ENCODE results near the gene PLEKHA4.
A peak's percentile ranks its signal among the peaks of the same experiment; 100 is the strongest.

The PLEKHA4 gene

DNA sequence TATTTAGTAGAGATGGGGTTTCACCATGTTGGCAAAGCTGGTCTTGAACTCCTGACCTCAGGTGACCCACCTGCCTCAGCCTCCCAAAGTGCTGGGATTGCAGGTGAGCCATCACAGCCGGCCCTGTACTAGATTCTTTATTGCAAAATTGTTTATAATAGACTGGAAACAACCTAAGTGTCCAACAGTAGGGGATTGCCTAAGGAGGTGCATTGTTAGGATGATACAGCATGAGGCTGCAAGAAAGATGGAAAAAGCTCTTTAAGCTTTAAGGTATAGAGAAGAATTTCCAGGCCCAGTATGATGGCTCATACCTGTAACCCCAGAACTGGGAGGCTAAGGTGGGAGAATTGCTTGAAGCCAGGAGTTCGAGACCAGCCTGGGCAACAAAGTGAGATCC, 65.8 kb downstream of the PLEKHA4 start:
- H3K4me3 ChIP-seq (ENCODE audit: low read length in 2 of 2), result no peak overlapping the region
- H3K27ac ChIP-seq (ENCODE audit: low read depth in 2 of 2, low read length in 2 of 2), result no peak overlapping the region
- peaks cover 0 to 6% of the 10 kb centered on the region in 2 donors for H3K36me3 ChIP-seq (ENCODE audit: control insufficient read depth in 2 of 2, insufficient read depth in 2 of 2, low read length in 2 of 2)
- H3K27me3 ChIP-seq (ENCODE audit: control insufficient read depth in 2 of 2, insufficient read depth in 2 of 2, low read length in 2 of 2), result no peaks in the 10 kb centered on the region
- peaks cover 7 to 9% of the 10 kb centered on the region in 2 donors for H3K4me1 ChIP-seq (ENCODE audit: control insufficient read depth in 2 of 2, insufficient read depth in 2 of 2, low read length in 2 of 2)
- H3K9ac ChIP-seq (ENCODE audit: low read depth in 1 of 2, low read length in 2 of 2), result no peak overlapping the region
- no peaks in the 10 kb centered on the region for H3K9me3 ChIP-seq (ENCODE audit: control insufficient read depth in 2 of 2, low read length in 2 of 2)

DNA sequence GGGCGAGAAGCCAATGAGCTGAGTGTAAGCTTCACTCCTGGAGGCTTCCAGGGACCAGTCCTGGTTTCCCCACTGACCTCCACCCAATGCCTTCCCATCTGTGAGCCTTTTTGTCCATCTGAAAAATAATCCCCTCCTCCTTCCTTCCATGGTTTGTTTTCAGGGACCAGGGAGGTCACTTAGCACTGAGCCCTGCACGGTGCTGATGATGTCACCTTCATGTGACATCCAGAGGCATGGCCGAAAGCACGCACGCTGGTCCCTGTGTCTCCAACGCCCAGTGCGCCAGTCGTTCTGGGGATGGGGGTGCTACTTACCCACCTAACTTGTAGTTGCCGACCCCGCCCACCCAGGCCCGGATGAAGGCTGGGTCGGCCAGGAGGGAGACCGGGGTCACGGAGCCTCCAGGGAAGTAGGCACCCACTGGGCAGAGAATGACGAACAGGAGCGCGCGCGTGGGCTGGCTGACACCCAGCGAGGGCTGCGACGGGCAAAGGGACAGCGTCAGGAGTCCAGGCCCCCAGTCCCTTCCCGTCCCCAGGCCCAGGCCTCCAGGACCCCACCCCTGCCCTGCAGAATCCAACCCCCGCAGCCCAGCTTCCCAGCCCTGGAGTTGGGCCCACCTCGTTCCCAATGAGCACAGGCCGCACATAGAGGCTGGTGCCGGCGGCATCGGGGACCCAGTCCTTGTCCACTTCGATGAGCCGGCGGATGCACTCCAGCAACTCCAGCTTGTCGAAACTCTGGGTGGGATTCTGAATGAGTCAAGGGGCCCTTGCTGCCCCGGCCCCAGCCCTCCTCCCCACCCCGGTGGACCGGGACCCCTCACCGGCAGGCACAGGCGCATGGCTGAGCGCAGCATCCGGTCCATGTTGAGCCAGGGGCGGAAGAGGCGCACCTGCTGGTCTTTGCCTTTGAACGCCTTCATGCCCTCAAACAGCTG, 68.8 kb downstream of the PLEKHA4 start:
- Histone ChIP-seq H3K36me3 (ENCODE audit: control insufficient read depth in 2 of 2, insufficient read depth in 2 of 2, low read length in 2 of 2) (peaks cover 0 to 6% of the 10 kb centered on the region in 2 donors), H3K4me1 (ENCODE audit: control insufficient read depth in 2 of 2, insufficient read depth in 2 of 2, low read length in 2 of 2) (peaks cover 2 to 3% of the 10 kb centered on the region in 2 donors), H3K9me3 (ENCODE audit: control insufficient read depth in 2 of 2, low read length in 2 of 2) (no peaks in the 10 kb centered on the region), H3K4me3 (ENCODE audit: low read length in 2 of 2) (no peak overlapping the region), H3K27ac (ENCODE audit: low read depth in 2 of 2, low read length in 2 of 2) (no peak overlapping the region), H3K9ac (ENCODE audit: low read depth in 1 of 2, low read length in 2 of 2) (no peak overlapping the region), H3K27me3 (ENCODE audit: control insufficient read depth in 2 of 2, insufficient read depth in 2 of 2, low read length in 2 of 2) (no peaks in the 10 kb centered on the region)

DNA sequence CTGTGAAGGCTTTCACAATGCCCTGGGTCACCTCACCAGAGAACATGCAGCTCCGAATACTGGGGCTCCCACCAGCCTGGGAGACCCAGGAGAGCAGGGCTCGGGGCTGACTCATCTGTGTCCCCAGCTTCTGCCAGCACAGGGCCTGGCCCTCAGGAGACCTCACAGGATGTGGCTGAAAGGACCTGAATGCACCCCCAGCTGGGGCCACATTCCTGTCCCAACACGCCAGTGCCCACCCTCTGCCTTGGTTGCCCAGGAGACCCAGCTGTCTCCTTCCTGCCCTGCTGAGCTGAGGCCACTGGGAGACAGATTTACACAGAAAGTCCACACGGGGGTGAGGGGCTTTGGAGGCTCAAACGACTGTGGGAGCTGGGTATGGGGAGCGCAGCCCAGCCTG, 69.5 kb downstream of the PLEKHA4 start:
- Histone ChIP-seq H3K4me3 (ENCODE audit: low read length in 2 of 2) (no peak overlapping the region), H3K36me3 (ENCODE audit: control insufficient read depth in 2 of 2, insufficient read depth in 2 of 2, low read length in 2 of 2) (peaks cover 0 to 6% of the 10 kb centered on the region in 2 donors), H3K27me3 (ENCODE audit: control insufficient read depth in 2 of 2, insufficient read depth in 2 of 2, low read length in 2 of 2) (no peaks in the 10 kb centered on the region), H3K9me3 (ENCODE audit: control insufficient read depth in 2 of 2, low read length in 2 of 2) (no peaks in the 10 kb centered on the region), H3K4me1 (ENCODE audit: control insufficient read depth in 2 of 2, insufficient read depth in 2 of 2, low read length in 2 of 2) (peaks cover 2 to 3% of the 10 kb centered on the region in 2 donors), H3K9ac (ENCODE audit: low read depth in 1 of 2, low read length in 2 of 2) (no peak overlapping the region), H3K27ac (ENCODE audit: low read depth in 2 of 2, low read length in 2 of 2) (no peak overlapping the region)

DNA sequence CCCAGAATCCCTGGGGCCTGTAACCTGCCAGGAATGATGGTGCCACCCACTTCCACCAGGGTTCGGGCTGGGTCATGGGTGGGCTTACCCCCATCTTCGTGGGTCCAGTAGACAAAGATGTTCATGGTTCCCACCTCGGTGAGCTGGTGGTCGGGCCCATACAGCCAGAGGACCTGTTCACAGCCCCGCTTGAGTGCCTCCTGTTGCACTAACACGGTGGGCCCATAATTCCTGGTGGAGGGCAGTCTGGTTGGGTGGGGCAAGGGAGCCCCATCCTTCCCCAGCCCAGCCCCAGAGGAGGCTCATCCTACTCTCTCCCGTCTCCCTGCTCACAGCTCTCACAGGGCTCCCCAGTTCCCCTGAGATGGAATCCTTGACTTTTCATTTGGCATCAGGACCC, 71.3 kb downstream of the PLEKHA4 start:
- Histone ChIP-seq H3K9me3 (ENCODE audit: control insufficient read depth in 2 of 2, low read length in 2 of 2) (no peaks in the 10 kb centered on the region), H3K9ac (ENCODE audit: low read depth in 1 of 2, low read length in 2 of 2) (no peak overlapping the region), H3K36me3 (ENCODE audit: control insufficient read depth in 2 of 2, insufficient read depth in 2 of 2, low read length in 2 of 2) (peaks cover 0 to 6% of the 10 kb centered on the region in 2 donors), H3K4me3 (ENCODE audit: low read length in 2 of 2) (no peak overlapping the region), H3K4me1 (ENCODE audit: control insufficient read depth in 2 of 2, insufficient read depth in 2 of 2, low read length in 2 of 2) (peaks cover 2 to 3% of the 10 kb centered on the region in 2 donors), H3K27ac (ENCODE audit: low read depth in 2 of 2, low read length in 2 of 2) (no peak overlapping the region), H3K27me3 (ENCODE audit: control insufficient read depth in 2 of 2, insufficient read depth in 2 of 2, low read length in 2 of 2) (no peaks in the 10 kb centered on the region)

DNA sequence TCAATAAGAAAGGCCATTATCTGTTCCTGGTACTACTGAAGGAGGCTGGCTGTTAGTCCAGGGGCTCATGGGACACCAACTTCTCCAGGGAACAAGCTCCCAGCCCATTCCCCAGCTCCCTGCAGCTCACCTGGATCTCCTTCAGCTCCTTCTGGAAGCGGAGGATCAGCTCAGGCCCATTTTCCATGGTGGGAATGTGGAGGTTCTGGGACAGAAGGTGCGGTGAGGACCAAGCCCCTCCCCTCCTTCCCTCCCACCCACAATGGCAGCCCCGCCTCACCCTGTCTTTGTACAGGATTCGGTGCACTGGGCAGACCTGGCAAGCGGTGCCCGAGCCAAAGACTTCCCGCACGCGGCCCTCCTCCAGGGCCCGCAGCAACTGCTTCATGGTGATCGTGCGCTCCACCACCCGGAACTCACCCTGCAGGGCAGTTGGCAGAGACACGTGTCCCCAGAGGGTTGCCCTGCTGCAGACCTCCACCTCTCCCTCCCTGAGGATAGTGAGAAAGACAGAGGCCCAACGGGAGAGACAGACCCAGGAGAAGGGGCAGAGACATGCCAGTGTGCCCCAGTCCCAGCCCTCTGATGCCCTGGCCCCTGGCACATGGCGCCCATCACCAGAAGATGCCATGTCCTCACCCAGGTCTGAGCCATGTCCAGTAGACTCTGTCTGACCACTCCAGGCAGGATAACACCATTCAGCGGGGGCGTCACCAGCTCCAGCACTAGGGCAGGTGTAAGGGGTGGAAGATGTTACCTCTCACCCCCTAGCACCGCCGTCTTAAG, 71.9 kb downstream of the PLEKHA4 start:
- H3K4me3 ChIP-seq (ENCODE audit: low read length in 2 of 2), result no peak overlapping the region
- no peaks in the 10 kb centered on the region for H3K27me3 ChIP-seq (ENCODE audit: control insufficient read depth in 2 of 2, insufficient read depth in 2 of 2, low read length in 2 of 2)
- H3K9me3 ChIP-seq (ENCODE audit: control insufficient read depth in 2 of 2, low read length in 2 of 2), result no peaks in the 10 kb centered on the region
- no peak overlapping the region for H3K9ac ChIP-seq (ENCODE audit: low read depth in 1 of 2, low read length in 2 of 2)
- H3K27ac ChIP-seq (ENCODE audit: low read depth in 2 of 2, low read length in 2 of 2), result peak overlapping the region in 1 of 2 donors; percentile 54
- peaks cover 2 to 3% of the 10 kb centered on the region in 2 donors for H3K4me1 ChIP-seq (ENCODE audit: control insufficient read depth in 2 of 2, insufficient read depth in 2 of 2, low read length in 2 of 2)
- peaks cover 0 to 6% of the 10 kb centered on the region in 2 donors for H3K36me3 ChIP-seq (ENCODE audit: control insufficient read depth in 2 of 2, insufficient read depth in 2 of 2, low read length in 2 of 2)

DNA sequence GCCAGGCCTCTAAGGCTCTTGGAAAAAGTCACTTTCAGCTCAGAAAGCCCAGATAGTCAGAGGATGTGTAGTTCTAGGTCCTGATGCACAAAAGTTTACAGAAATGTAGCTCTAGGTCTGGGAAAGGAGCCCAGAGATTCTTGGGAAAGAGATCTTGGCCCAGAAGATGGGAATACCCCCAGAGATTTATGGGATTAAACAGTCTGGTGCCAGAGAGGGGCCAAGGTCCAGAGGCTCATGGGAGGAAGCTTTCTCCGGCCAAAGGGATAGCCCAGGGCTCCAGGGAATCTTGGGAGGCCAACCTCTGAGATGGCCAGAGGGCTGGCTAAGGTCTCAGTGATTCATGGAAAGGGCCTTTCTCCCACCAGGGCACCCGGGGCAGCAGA, 72.7 kb downstream of the PLEKHA4 start:
- no peak overlapping the region for H3K9ac ChIP-seq (ENCODE audit: low read depth in 1 of 2, low read length in 2 of 2)
- peaks cover 0 to 6% of the 10 kb centered on the region in 2 donors for H3K36me3 ChIP-seq (ENCODE audit: control insufficient read depth in 2 of 2, insufficient read depth in 2 of 2, low read length in 2 of 2)
- H3K27ac ChIP-seq (ENCODE audit: low read depth in 2 of 2, low read length in 2 of 2), result peak overlapping the region; percentile 54 to 67
- no peaks in the 10 kb centered on the region for H3K27me3 ChIP-seq (ENCODE audit: control insufficient read depth in 2 of 2, insufficient read depth in 2 of 2, low read length in 2 of 2)
- H3K4me1 ChIP-seq (ENCODE audit: control insufficient read depth in 2 of 2, insufficient read depth in 2 of 2, low read length in 2 of 2), result peaks cover 2 to 3% of the 10 kb centered on the region in 2 donors
- H3K4me3 ChIP-seq (ENCODE audit: low read length in 2 of 2), result no peak overlapping the region
- no peaks in the 10 kb centered on the region for H3K9me3 ChIP-seq (ENCODE audit: control insufficient read depth in 2 of 2, low read length in 2 of 2)

DNA sequence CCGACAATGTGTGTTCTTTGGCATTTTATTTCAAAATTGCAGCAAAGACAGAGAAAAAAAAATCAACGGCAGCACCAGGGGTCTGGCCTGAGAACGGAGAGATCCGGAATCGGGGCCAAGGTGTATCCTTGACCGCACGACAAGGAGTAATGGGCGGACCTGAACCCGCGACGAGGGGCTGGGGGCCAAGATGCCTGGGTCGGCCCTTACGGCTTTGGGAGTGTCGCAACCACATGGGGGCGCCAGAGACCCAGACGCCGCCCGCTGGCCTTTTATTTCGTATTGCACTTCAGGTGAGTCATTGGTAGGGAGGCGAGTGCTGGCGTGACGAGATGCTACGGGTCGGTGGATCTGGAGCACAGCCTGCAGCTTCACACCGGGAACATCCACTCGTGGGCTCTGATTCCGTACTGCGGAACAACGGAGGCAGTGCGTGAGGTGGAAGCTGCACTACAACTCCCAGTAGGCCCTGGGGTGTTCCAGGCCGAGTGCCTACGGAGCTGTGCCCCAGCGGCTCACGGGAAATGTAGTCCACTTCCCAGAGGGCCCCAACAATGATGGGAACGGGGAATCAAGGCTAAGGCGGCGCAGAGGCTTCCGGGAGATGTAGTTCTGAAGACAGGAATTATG, 73.2 kb downstream of the PLEKHA4 start:
- Histone ChIP-seq H3K4me3 (ENCODE audit: low read length in 2 of 2) (peak overlapping the region; percentile 80 to 84), H3K9me3 (ENCODE audit: control insufficient read depth in 2 of 2, low read length in 2 of 2) (no peaks in the 10 kb centered on the region), H3K4me1 (ENCODE audit: control insufficient read depth in 2 of 2, insufficient read depth in 2 of 2, low read length in 2 of 2) (peaks cover 2 to 3% of the 10 kb centered on the region in 2 donors), H3K27me3 (ENCODE audit: control insufficient read depth in 2 of 2, insufficient read depth in 2 of 2, low read length in 2 of 2) (no peaks in the 10 kb centered on the region), H3K36me3 (ENCODE audit: control insufficient read depth in 2 of 2, insufficient read depth in 2 of 2, low read length in 2 of 2) (peaks cover 0 to 6% of the 10 kb centered on the region in 2 donors), H3K27ac (ENCODE audit: low read depth in 2 of 2, low read length in 2 of 2) (peak overlapping the region; percentile 59 to 67), H3K9ac (ENCODE audit: low read depth in 1 of 2, low read length in 2 of 2) (peak overlapping the region in 1 of 2 donors; percentile 70)

DNA sequence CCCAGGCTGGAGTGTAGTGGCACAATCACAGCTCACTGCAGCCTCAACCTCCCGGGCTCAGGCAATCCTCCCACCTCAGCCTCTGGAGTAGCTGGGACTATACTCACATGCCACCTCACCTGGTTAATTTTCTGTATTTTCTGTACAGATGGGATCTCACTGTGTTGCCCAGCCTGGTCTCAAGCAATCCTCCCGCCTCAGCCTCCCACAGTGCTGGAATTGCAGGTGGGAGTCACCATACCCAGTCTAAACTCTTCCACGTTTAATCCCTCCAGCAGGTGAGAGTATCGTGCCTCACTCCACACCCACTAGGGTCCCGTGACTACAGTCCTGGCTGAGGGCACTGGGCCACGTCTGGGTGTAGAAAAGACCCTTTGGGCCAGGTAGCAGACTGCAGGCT, 74.1 kb downstream of the PLEKHA4 start:
- H3K27ac ChIP-seq (ENCODE audit: low read depth in 2 of 2, low read length in 2 of 2), result no peak overlapping the region

DNA sequence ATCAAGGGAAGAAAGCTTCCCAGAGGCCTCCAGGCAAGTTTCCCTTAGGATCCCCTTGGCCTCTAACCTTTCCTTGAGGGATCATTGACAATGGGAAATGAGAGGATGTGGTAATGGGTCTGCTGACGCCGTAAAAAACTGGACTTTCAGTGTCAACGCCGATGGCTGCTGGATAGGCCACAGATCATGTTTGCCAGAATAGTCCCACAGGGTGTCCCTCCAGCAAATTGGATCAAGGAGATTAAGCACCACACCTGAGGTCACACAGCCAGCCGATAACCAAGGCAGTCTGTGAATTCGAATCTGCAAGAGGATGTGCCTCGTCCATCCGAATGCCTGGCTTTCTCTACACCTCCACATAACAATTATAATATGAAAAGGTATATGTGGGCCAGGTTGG, 75.1 kb downstream of the PLEKHA4 start:
- Histone ChIP-seq H3K36me3 (ENCODE audit: control insufficient read depth in 2 of 2, insufficient read depth in 2 of 2, low read length in 2 of 2) (no peaks in the 10 kb centered on the region), H3K9ac (ENCODE audit: low read depth in 1 of 2, low read length in 2 of 2) (no peak overlapping the region), H3K27ac (ENCODE audit: low read depth in 2 of 2, low read length in 2 of 2) (no peak overlapping the region), H3K4me3 (ENCODE audit: low read length in 2 of 2) (no peak overlapping the region), H3K9me3 (ENCODE audit: control insufficient read depth in 2 of 2, low read length in 2 of 2) (no peaks in the 10 kb centered on the region), H3K27me3 (ENCODE audit: control insufficient read depth in 2 of 2, insufficient read depth in 2 of 2, low read length in 2 of 2) (no peaks in the 10 kb centered on the region), H3K4me1 (ENCODE audit: control insufficient read depth in 2 of 2, insufficient read depth in 2 of 2, low read length in 2 of 2) (peaks cover 2 to 3% of the 10 kb centered on the region in 2 donors)

More for the DNA sequence above, 74.1 kb downstream of the PLEKHA4 start:
- H3K4me1 ChIP-seq (ENCODE audit: control insufficient read depth in 2 of 2, insufficient read depth in 2 of 2, low read length in 2 of 2), result peaks cover 2 to 3% of the 10 kb centered on the region in 2 donors
- H3K9me3 ChIP-seq (ENCODE audit: control insufficient read depth in 2 of 2, low read length in 2 of 2), result no peaks in the 10 kb centered on the region
- H3K27me3 ChIP-seq (ENCODE audit: control insufficient read depth in 2 of 2, insufficient read depth in 2 of 2, low read length in 2 of 2), result no peaks in the 10 kb centered on the region
- H3K36me3 ChIP-seq (ENCODE audit: control insufficient read depth in 2 of 2, insufficient read depth in 2 of 2, low read length in 2 of 2), result peaks cover 0 to 4% of the 10 kb centered on the region in 2 donors
- no peak overlapping the region for H3K9ac ChIP-seq (ENCODE audit: low read depth in 1 of 2, low read length in 2 of 2)
- no peak overlapping the region for H3K4me3 ChIP-seq (ENCODE audit: low read length in 2 of 2)
